Thyroid gland (tissue), 4 donors: ENCODE measurements around the gene LCAT.

ENCODE experiments used
- POLR2A ChIP-seq, 2 donors: fragments of 450-650 bp; IDR thresholded peaks; one replicate each; pipeline ENCODE4 v1.6.1; 2017; ENCODE audit warnings: antibody characterized with exemption in 2 of 2, mild to moderate bottlenecking in 2 of 2, moderate library complexity in 1 of 2
- TF ChIP-seq, protein P1 (sequence below), 6 experiments: fragments of 200-600 bp in 3 of 6; fragments of 450-650 bp in 3 of 6; sonication (generic) in 3 of 6; IDR thresholded peaks; one replicate each; pipeline ENCODE4 v1.5.1; 2016 to 2019; ENCODE audit warnings: antibody characterized with exemption in 6 of 6, mild to moderate bottlenecking in 2 of 6, inconsistent platforms in 1 of 6, moderate library complexity in 1 of 6

DNA sequence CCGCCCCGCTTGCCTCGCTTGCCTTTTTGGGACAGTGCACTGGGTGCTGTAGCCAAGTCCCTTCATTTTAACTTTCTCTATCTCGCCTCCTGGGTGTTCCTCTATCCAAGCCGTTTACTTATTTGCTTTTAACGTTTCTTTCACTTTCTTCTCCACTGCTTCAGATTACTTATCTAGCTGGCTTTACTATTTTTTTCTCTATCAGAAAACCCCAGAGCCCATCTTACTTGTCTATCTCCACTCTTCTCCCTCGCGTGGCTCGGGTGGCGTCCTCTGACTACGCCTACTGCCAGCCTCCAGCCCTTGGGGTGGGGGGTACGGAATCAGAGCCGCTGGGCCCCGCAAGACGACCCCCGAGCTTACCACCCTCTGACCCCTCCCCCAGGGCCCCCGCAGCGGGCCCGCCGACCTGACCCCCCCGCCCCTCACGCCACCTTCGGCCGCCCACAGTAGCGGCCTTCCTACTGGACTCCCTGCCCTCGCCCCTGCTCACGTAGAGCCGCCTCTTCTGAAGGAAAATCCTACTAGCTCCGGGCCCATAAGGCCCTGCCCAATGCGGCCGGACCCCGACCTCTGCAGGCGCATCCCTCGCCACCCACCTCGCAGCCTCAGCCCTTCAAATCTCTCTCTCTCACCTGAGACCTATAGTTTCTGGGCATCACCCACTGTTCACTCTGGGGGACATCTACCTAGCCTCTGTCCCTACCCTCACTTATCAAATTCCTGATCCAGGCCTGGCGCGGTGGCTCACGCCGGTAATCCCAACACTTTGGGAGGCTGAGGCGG, 25.5 kb upstream of the LCAT start:
- TF ChIP-seq POLR2A (IDR thresholded peaks at IDR 0.05), result no peak
- TF ChIP-seq, protein P1, sequence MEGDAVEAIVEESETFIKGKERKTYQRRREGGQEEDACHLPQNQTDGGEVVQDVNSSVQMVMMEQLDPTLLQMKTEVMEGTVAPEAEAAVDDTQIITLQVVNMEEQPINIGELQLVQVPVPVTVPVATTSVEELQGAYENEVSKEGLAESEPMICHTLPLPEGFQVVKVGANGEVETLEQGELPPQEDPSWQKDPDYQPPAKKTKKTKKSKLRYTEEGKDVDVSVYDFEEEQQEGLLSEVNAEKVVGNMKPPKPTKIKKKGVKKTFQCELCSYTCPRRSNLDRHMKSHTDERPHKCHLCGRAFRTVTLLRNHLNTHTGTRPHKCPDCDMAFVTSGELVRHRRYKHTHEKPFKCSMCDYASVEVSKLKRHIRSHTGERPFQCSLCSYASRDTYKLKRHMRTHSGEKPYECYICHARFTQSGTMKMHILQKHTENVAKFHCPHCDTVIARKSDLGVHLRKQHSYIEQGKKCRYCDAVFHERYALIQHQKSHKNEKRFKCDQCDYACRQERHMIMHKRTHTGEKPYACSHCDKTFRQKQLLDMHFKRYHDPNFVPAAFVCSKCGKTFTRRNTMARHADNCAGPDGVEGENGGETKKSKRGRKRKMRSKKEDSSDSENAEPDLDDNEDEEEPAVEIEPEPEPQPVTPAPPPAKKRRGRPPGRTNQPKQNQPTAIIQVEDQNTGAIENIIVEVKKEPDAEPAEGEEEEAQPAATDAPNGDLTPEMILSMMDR (IDR thresholded peaks at IDR 0.05), result no peak
